GM18870 (cell line): ENCODE data around the gene PDHA1.
A peak's percentile ranks its signal among the peaks of the same experiment; 100 is the strongest.

ENCODE experiments used
- ATAC-seq: cut with Tn5 transposase; IDR thresholded peaks from one replicate; pipeline ENCODE4 v1.9.1; 2021; ENCODE audit warnings: moderate library complexity; ENCODE audit not compliant: unreplicated experiment

Gene PDHA1

DNA sequence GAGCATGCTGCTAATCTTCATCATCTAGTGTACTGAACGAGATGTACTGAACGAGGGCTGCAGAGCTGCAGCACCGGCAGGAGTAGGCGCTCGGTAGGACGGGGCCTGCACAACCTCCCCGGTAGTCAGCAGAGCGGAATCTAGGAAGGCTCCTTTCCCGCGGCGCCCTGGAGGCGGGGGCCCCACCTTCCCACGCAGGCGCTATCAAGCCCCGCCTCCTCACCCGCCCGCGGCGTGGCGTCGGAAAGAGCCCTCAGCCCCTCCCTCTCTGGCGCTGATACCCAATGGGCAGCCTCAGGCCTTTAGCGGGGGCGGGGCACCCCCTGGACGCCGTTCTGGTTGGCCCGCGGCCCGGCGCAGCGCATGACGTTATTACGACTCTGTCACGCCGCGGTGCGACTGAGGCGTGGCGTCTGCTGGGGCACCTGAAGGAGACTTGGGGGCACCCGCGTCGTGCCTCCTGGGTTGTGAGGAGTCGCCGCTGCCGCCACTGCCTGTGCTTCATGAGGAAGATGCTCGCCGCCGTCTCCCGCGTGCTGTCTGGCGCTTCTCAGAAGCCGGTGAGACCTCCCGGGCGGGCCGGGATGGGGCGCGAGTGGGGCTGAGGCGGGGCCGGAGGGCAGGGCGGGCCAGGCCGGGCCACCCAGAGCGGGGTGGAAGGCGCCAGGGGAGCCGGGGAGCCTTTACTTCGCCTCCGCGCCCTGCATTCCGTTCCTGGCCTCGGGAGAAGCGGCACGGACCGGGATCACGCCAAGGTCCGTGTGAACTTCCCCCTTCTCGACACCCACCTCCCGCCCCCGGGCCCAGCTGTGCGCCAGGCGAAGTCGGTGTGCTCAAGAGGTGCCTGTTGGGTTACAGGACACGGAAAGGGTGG lies at the start of gene PDHA1:
Gene PDHA1, plus strand, starts transcription at position 393 of the 874 bp plus-strand sequence. Its CDS starts 111 bp downstream, at position 504.
- ATAC-seq = peak; percentile 91

DNA sequence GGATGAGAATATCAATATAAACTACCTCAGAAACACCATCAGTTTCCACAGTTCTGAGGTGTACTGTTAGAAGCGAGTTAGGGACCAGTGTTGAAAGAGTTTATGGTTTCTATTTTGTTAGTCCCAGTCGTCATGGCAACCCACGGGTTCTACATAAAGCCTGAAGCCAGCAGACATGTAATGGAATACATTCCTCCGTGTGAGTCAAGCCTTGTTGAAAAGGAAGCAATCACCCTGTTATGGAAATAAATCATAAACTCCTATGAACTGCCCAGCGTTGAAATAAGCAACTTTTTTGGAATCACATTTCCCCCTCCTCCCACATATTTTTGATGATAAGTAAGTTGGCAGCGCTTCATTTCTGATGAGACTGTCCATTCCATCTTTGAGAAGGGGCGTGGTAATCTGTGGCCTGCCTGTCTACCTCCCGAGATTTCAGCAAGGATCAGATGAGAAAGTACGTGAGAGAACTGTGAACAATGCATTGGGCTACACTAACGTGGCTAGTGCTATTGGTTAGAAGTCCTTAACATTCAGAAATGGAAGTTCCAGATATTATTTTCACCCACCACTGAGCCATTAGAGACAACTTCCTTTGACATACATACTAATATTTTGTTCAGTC lies 40.4 kb upstream of the PDHA1 start:
- ATAC-seq = no peak

DNA sequence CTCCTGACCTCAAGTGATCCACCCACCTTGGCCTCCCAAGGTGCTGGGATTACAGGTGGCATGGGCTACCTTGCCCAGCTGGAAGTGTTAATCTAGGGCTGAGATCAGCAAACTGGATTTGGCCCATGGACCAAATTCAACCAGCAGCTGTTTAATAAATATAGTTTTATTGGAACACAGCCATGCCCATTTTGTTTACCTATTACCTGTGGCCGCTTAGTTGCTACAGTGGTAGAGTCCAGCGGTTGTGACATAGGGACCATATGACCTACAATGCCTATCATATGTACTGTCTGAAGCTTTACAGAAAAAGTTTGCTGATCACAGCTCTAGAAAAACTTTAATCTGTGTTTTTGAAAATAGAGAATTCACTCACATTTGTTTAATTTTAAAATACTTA lies 17.2 kb upstream of the PDHA1 start:
- ATAC-seq = no peak

DNA sequence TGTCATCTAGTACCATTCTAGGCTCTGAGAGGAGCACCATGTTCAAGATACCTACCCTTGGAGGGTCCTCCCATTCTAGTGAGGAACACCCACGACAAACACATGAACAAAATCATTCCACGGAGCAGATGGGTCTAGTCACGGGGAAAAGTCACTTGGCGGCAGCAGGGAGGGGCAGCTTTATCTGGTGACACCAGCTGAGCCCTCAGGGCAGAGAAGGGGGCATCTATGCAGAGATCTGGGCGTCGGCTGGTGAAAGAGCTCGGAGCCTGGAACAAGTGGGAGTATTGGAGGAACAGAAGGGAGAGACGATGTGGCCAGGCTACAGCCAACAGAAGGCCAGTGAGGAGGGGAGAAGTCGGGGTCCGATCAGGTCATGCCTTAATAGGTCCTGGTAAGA lies 11.9 kb upstream of the PDHA1 start:
- ATAC-seq = no peak

DNA sequence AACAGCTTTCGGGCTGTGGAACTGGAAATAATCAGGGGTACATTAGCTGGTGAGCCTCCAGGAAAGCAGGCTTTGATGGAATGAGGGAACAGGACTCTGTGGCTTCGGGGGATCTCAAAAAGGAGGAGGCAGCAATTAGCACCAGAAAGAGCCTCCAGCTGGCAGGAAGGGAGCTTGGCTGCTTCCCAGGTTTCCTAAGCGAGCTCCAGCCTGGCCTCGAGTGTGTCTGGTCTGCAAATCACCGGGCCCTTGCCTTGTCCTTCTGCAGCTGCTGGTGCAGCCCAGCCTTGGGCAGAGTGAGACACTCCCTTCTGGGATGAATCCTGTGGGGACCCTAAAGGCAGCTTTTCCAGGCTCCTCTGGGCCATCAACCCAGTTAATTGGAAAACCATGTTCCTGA lies 10.7 kb upstream of the PDHA1 start:
- ATAC-seq = no peak

DNA sequence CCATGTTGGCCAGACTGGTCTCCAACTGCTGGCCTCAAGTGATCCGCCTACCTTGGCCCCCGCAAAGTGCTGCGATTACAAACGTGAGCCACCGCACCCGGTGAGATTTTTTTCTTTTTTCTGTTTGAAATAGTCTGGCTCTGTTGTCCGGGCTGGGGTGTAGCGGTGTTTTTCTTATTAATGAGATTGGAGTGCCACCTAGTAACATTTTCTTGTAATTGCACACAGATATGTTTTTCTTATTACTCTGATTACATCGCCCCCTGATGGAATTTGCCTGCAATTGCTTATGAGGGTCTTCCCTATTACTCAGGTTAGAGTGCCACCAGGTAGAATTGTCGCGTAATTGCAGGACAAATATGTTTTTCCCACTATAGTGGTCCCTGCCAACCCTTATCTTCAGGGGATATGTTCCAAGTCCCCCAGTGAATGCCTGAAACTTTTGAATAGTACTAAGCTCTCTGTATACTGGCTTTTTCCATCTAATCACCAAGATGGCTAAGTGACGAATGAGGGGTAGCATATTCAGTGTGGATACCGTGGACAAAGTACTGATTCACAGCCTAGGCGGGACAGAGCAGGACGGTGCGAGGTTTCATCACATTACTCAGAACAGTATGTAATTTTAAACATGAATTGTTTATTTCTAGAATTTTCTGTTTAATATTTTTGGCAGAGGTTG lies 8.6 kb upstream of the PDHA1 start:
- no peak for ATAC-seq

DNA sequence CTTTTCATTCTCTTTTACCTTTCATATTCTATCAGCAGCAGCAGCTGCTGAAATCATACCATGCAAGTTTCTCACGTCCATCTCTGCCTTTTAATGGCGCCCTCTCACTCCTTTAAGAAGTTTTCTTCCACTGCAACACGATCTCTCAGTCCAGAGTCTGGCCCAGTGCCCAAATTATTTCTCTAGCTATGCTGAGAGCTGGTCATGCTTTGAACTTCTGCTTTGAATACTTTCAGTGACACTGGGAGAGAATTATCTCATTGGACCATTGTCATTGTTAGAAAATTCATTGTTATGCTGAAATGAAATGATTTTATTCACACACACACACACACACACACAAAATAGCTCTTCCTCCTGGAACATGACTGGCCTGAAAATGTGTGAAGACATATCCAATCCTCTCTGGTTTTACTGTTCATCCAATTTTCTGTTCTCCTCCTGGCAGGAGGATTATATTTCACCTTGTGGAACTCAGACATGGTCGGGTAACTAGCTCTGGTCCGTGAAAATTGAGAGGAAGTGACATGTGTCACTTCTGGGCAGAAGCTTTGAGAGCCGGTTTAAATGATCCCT lies 1.3 kb upstream of the PDHA1 start:
- no peak for ATAC-seq

DNA sequence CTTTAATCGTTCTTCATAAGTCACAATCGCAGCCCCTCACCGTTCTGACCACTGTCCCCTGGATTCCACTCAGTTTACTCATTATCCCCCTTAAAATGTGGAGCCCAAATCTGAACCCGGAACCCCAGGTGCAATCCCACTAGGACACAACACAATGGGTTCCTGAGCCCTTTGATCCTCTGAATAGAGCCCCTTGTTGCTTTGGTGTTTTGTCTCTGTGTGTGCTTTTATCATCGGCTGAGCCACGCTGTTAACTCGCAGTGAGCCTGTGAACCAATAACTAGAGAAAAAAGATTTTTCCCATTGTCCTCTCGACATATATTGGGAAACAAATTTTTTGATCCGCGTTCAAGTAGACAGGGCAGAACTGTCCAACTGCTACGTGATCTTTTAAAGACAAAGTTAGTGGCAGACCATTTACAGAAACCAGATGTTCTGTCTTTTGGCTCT lies 617 bp upstream of the PDHA1 start:
- ATAC-seq = no peak

DNA sequence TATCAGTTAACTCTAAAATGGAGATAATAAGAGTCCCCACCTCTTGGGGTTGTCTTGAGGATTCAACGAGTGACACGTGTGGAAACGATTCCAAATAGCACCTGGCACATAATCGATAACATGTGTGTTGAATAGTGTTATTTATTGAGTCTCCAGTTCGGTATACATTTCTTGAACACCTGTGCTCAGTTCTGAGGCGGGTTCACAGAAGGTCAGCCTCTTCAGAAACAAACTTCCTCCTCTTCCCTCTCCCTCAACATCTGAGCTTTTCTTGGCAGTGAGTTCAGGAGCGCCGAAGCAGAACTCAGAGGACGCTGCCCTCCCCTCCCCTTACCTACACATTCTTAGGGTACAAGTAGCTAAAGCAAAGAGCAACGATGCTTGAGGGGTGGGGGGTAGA lies 934 bp downstream of the PDHA1 start:
- no peak for ATAC-seq

DNA sequence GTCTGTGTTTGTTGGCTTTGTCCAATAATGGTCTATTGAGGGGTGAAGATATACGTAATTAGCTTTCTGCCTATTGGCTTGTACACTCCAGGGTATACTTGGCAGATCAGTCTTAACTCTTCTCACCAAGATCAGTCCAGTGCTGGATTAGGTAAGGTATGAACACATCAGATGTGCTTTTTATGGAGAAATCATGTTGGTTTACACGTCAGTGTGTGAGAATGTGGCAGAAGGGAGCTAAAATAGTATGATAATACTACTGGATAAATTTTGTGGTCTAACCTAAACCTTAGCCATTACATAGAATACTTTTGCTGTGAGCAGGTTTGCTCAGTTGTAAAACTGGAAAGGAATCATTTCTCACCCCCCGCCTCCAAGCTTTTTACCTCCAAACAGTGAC lies 4.2 kb downstream of the PDHA1 start:
- ATAC-seq = no peak

DNA sequence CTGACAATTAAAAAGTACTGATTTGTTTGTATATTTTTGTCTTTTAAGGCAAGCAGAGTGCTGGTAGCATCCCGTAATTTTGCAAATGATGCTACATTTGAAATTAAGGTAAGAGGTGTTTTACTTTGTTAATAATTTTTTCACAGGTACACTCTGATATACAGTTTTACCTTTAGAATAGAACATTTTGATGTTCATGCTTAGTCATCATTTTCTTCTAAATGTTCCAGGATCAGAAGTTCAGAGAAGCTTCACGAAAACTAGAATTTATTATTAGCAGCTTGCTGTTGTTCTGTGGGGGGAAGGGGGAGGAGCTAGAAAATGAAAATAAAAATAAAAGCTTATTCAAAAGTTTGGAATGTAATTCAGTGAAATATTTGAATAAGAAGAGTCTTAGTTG lies 5.5 kb downstream of the PDHA1 start:
- ATAC-seq = no peak

DNA sequence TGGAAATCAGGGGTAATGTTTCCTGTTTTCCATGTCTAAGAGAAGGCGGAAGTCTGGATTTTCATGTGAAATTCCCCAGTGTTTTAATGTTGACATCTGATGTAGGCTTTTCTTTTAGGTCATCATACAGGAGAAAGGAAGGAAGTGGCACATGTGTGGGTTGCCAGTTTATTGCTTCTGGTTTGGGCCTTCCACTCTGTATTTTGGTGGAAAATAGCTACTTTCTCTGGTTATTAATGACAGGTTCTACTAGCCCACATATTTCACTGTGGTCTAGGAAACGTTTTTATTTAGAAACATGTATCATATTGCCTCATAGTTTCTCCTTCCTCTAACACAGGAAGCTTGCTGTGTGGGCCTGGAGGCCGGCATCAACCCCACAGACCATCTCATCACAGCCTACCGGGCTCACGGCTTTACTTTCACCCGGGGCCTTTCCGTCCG lies 7.2 kb downstream of the PDHA1 start:
- ATAC-seq = peak; percentile 87

DNA sequence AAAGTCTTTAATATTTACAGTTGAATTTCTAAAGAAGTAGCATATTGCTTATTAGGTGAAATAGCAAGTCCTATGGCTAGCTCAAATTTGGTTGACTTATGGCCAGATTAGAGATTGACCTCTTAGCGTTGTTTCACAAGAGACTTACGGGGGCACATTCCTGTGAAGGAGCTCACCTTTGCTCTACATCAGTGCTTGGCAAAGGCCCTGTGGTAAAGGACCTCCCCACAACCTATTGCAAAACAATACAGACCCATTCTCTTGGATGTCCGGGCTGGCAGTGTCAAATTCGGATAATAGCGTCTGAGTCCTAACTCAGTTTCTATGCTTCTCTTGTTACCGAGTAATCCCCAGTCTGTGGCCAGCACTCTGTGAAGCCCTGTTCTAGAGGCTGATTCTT lies 10.9 kb downstream of the PDHA1 start:
- ATAC-seq = no peak

DNA sequence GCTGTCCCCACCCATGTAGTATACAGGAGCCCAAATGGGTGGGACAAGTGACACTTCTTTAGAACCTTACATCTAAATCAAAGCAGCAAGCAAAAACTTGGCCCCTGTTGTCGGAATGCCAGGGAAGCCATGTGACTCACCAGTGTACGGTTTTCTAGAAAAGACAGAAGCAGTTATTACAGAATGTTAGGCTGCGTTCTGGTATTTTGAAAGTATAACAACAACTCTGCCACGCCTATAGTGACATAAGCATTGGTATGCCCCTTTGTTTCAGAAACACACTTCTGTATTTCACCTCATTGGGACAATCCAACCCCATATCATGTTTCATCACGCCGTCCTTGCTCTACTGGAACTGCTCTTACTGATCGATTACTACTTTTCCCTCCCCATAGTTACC lies 14.8 kb downstream of the PDHA1 start:
- no peak for ATAC-seq

DNA sequence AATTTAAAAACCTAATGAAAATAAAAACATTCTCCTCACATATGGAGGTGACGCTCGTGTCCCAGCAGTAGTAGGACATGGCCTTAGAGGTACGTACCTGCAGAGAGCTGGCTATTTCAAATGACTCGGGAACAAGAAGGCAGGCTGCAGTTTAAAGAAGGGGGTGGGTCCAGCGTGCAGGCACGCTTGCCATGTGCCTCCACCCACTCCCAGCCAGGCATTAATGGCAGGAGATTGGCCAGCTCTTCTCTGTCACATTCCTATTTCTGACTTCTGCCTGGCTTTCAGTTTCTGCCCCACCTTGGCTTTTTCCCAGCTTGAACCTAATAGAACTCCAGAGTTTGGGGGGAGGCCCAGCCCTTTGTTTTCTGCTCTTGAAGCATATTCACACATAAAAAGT lies 17.2 kb downstream of the PDHA1 start:
- no peak for ATAC-seq

DNA sequence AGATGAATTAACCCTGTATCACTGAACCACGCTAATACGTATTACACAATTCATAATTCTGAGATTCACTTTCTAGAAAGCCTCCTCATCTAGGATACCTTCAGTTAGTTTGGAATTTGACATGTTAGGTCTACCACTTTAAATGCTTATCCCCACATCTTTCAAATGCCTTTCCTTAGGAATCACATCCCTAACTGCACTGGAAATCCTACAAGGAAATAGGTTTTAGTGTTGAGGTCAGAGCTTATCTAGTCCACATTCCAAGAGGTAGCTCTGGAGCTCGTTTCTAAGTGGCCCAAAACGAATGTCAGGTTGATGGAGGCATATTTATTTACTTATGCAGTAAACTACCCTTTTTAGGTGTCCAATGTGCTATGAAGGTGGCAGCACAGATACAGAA lies 18.0 kb downstream of the PDHA1 start:
- ATAC-seq = no peak

DNA sequence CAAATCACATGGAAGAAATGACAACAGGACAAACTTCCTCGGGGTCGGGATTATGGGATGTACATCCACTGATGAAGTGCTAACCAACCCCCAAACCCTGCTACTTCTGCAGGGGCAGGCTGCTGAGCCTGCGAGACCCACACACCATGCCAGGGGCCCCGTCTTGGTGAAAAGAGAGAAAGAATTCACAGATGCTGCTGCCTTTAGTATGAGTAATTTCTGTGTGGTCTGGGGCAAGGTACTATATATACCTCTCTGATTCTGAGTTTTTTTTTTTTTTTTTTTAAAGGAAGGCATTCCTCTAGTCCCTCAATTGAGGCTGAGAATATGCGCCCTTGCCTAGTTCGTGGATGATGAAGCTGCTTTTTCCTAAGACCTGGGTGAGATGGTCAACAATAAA lies 24.8 kb downstream of the PDHA1 start:
- ATAC-seq = no peak

DNA sequence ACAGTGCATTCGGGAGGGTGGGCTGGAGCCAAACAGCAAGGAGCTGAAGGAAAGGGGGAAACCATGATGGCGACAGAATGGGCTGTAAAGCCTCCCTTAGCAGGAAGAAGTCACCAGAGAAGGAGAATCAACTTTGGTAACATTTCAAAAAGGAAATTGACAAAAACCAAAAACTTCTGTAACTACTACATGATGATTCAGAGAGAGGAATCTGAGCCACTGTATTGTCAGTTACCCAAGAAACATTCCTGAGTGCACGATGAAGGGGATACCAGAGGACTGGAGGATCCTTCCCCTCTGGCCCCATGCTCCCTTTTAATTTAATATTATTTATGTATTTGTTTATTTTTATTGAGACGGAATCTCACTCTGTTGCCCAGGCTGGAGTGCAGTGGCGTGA lies 26.3 kb downstream of the PDHA1 start:
- no peak for ATAC-seq

DNA sequence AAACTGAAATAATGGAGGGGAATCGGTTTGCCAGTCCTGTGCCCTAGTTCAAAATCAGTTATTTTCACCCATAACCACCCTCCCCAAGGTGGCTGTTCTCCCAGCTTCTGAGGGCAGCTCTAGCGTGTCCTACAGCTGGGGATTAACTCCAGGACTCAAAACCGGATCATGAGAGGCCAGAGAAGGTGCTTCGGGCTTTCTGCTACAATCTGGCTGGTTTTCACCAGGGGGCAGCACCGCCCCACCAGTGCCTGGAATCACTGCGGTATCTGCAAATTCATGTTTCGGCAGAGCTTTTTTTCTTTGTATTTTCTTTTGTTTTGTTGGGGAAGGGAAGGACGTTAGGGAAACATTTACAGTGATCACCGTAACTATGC lies 28.4 kb downstream of the PDHA1 start:
- no peak for ATAC-seq

DNA sequence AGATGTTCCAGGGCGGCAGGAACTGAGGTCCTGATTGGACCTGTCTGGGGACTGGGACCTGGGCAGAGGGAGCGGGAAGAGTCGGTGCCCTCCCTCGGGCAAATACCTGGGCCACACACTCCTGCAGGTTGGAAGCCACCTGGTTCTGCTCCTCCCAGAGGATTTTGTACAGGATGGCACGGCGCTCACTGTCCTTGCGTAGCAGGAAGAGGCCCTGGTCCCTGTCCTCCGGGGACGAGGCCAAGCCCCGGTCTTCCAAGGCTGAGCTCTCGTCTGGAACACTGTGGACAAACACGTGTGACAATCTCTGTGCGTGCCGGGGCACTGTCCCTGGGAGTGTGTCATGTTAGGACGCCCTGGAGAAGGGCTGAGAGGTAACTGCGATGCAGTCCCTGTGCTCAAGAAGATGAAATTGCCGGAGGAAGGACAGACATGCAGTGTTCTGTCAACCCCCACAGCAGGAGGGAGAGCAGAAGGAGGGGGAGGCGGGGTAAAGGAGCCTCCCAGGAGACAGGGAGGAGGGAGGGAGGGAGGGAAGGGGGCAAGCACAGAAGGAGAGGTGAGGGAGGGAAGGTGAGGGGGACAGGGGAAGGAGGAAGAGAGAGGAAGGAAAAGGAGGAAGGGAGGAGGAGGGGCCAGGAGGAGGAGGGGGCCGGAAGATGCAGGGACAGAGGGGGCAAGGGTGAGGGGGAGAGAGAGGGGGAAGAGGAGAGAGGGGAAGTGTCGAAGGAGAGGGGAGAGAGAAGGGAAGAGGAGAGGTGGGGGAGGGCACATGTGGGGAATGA lies 29.0 kb downstream of the PDHA1 start:
- ATAC-seq = no peak
